Spleen (tissue), 11 donors: ENCODE data around the gene ZFYVE19. TPM values are rescaled to one million over a fixed set of nuclear protein-coding genes. Genes with fewer than 3 reads are reported as not detected.

Experiments used
- DNase-seq: peaks from one replicate; pipeline ENCODE4 v3.0.0-alpha.2; 2020
- H3K27ac ChIP-seq, 8 donors: fragments of 200-600 bp; sonication (generic) in 7 of 8; 1 replicate in 4 of 8; 2 replicates in 4 of 8; pipeline versions ENCODE4 v1.5.0 to v1.8.0; 2016 to 2021; ENCODE audit warnings: inconsistent platforms in 4 of 8, mild to moderate bottlenecking in 4 of 8, moderate library complexity in 1 of 8
- H3K27me3 ChIP-seq, 7 donors: fragments of 200-600 bp; sonication (generic) in 6 of 7; replicated peaks in 1 of 7; 1 replicate in 4 of 7; 2 replicates in 3 of 7; pipeline versions ENCODE4 v1.5.0 to v1.8.0; 2016 to 2021; ENCODE audit warnings: inconsistent platforms in 3 of 7, mild to moderate bottlenecking in 1 of 7
- H3K36me3 ChIP-seq, 6 donors: fragments of 200-600 bp; sonication (generic) in 5 of 6; 1 replicate in 4 of 6; 2 replicates in 2 of 6; pipeline versions ENCODE4 v1.5.0 to v1.8.0; 2016 to 2021; ENCODE audit warnings: inconsistent platforms in 2 of 6
- H3K4me1 ChIP-seq, 6 donors: fragments of 200-600 bp; sonication (generic) in 5 of 6; 1 replicate in 3 of 6; 2 replicates in 3 of 6; pipeline versions ENCODE4 v1.5.0 to v1.8.0; 2016 to 2021; ENCODE audit warnings: inconsistent platforms in 3 of 6
- H3K4me3 ChIP-seq, 8 donors: fragments of 200-600 bp; sonication (generic) in 7 of 8; 1 replicate in 4 of 8; 2 replicates in 4 of 8; pipeline versions ENCODE4 v1.5.0 to v1.8.0; 2016 to 2021; ENCODE audit warnings: inconsistent platforms in 4 of 8, mild to moderate bottlenecking in 4 of 8, moderate library complexity in 2 of 8
- H3K9me3 ChIP-seq, 8 donors: fragments of 200-600 bp; sonication (generic) in 7 of 8; 1 replicate in 4 of 8; 2 replicates in 4 of 8; pipeline versions ENCODE4 v1.5.0 to v1.8.0; 2016 to 2021; ENCODE audit warnings: inconsistent platforms in 4 of 8
- POLR2A ChIP-seq, 3 donors: fragments of 450-650 bp; IDR thresholded peaks; one replicate each; pipeline ENCODE4 v1.5.1; 2017; ENCODE audit warnings: antibody characterized with exemption in 3 of 3, mild to moderate bottlenecking in 1 of 3
- POLR2AphosphoS5 ChIP-seq, 3 donors: sonication (generic); formaldehyde crosslinking; IDR thresholded peaks; one replicate each; pipeline ENCODE4 v1.5.1; 2017; ENCODE audit warnings: antibody characterized with exemption in 3 of 3
- WGBS, 5 donors: extraction: QIAGEN DNeasy Blood & Tissue Kit in 3 of 5; methylation state at CpG; one replicate each; pipeline versions ENCODE4 v1.1.5 to v1.1.7; 2013 to 2018; 5-methylcytosine and 5-hydroxymethylcytosine counted together
- intact Hi-C: fragments of 100-400 bp; cut with DNase I; formaldehyde crosslinking; loops from one replicate; pipeline ENCODE4 v1.15.0; 2023; ENCODE audit warnings: low total_unique reads
- polyA plus RNA-seq, 3 donors: library from polyadenylated mRNA; stranded (reverse); fragments of 200-250 nt; gene quantifications; one replicate each; pipeline ENCODE4 v1.2.1, GENCODE V29; 2013
- total RNA-seq, 7 donors: library from RNA; depleted of rRNA in 3 of 7; stranded (reverse); fragments of >200 nt in 3 of 7; fragmentation: NEBNext Ultra II Directional in 4 of 7; extraction: Animal tissue kit (Norgen Biotek cat#: 25700) in 4 of 7; gene quantifications; one replicate each; pipeline versions ENCODE4 v1.1.0 to v1.2.1, GENCODE V29; 2016 to 2021
- TF ChIP-seq, protein P1 (sequence below), 11 experiments: fragments of 200-600 bp in 7 of 11; fragments of 450-650 bp in 4 of 11; sonication (generic) in 4 of 11; IDR thresholded peaks in 8 of 11; conservative IDR thresholded peaks in 3 of 11; 1 replicate in 7 of 11; 2 replicates in 4 of 11; pipeline versions ENCODE4 v1.4.0 to v1.8.0; 2016 to 2021; ENCODE audit warnings: antibody characterized with exemption in 11 of 11, inconsistent platforms in 4 of 11, mild to moderate bottlenecking in 1 of 11
- donor health status: healthy with polysubstance abuse.
- donor health status: DM: no; HTN: no; CAD: no; lungs with moderate emphysema.
- donor health status: DM: no; HTN: no; CAD: no.
- donor health status: Bipolar disorder and iron deficiency.
- donor health status: healthy.
- donor health status: DM: no; HTN: no; CAD: no.
- donor health status: DM: yes; HTN: yes; CAD: no.

The ZFYVE19 gene
- total and polyA plus RNA-seq, 10 donors = 16.1 to 31.7 (median 22.3) TPM

DNA sequence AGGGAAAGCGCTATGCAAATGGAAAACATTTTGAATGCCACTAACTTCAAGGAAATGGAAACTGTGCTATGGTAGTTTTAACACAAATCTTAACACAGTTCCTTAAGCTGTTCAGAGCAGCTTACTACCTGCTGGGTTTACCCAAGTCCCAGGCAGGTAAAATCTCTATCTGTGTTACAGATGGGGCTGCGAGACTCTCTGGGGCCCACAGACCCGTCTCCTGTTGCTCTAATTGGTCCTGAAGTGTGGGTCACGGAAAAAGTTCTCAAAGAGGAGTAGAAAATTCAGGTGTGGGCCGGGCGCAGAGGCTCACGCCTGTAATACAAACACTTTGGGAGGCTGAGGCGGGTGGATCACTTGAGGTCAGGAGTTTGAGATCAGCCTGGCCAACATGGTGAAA, 16.9 kb upstream of the ZFYVE19 start:
- H3K27ac ChIP-seq = no peak overlapping the region
- WGBS, 5 donors = 94 to 98% (median 97%) methylated on average over 8 of the region's 8 CpGs
- H3K4me3 ChIP-seq = no peak overlapping the region
- peaks cover 0 to 69% (median 27%) of the 10 kb centered on the region in 6 donors for H3K4me1 ChIP-seq
- TF ChIP-seq, protein P1, sequence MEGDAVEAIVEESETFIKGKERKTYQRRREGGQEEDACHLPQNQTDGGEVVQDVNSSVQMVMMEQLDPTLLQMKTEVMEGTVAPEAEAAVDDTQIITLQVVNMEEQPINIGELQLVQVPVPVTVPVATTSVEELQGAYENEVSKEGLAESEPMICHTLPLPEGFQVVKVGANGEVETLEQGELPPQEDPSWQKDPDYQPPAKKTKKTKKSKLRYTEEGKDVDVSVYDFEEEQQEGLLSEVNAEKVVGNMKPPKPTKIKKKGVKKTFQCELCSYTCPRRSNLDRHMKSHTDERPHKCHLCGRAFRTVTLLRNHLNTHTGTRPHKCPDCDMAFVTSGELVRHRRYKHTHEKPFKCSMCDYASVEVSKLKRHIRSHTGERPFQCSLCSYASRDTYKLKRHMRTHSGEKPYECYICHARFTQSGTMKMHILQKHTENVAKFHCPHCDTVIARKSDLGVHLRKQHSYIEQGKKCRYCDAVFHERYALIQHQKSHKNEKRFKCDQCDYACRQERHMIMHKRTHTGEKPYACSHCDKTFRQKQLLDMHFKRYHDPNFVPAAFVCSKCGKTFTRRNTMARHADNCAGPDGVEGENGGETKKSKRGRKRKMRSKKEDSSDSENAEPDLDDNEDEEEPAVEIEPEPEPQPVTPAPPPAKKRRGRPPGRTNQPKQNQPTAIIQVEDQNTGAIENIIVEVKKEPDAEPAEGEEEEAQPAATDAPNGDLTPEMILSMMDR (IDR thresholded peaks at IDR 0.05 in 8 of 11, conservative IDR thresholded peaks at IDR 0.05 in 3 of 11) = no peak
- no peak for TF ChIP-seq POLR2A (IDR thresholded peaks at IDR 0.05)
- no peak for TF ChIP-seq POLR2AphosphoS5 (IDR thresholded peaks at IDR 0.05)
- intact Hi-C loops = no loop called here
- no peaks in the 10 kb centered on the region for H3K27me3 ChIP-seq
- no peak for DNase-seq
- H3K9me3 ChIP-seq = no peaks in the 10 kb centered on the region
- H3K36me3 ChIP-seq = peaks cover 0 to 30% (median 7%) of the 10 kb centered on the region in 6 donors

DNA sequence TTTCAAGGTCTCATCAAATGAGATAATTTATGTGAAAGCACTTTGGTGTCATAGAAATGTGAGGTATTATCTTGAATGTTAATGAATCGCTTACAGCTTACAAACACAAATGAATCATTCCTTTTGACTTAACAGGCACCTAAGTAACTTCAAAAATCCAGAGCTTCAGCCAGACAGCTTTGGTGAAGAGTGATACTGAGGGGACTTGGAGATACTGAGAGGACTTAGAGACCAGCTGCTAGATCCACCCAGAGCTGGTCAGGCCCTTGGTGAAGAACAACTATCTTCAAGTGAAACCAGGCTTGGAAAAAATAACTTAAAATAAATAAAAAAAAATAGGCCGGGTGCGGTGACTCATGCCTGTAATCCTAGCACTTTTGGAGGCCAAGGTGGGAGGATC, 16.2 kb upstream of the ZFYVE19 start:
- H3K4me1 ChIP-seq = peaks cover 0 to 70% (median 34%) of the 10 kb centered on the region in 6 donors
- TF ChIP-seq, protein P1 (IDR thresholded peaks at IDR 0.05 in 8 of 11, conservative IDR thresholded peaks at IDR 0.05 in 3 of 11) = no peak
- no peak for TF ChIP-seq POLR2AphosphoS5 (IDR thresholded peaks at IDR 0.05)
- TF ChIP-seq POLR2A (IDR thresholded peaks at IDR 0.05) = no peak
- no peaks in the 10 kb centered on the region for H3K9me3 ChIP-seq
- no peaks in the 10 kb centered on the region for H3K27me3 ChIP-seq
- intact Hi-C loops = no loop called here
- 83 to 93% (median 88%) methylated on average over 3 of the region's 3 CpGs for WGBS, 5 donors
- DNase-seq = no peak
- no peak overlapping the region for H3K4me3 ChIP-seq
- H3K27ac ChIP-seq = no peak overlapping the region
- H3K36me3 ChIP-seq = peaks cover 0 to 30% (median 7%) of the 10 kb centered on the region in 6 donors

DNA sequence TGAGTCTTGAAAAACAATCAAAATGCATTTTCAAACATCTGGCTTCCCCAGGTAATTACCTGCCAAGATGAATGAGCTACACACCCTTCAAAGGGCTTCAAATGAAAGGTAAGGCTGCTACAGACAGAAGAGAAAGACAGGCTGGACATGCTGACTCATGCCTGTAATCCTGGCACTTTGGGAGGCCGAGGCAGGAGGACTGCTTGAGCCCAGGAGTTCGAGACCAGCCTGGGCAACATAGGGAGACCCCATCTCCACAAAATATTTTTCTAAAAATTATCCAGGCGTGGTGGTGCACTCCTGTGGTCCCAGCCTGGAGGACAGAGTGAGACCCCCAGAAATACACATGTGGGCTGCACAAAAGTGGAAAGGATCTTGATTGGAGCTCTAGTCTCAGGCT, 14.5 kb upstream of the ZFYVE19 start:
- no peak for DNase-seq
- 82 to 100% (median 93%) methylated on average over 3 of the region's 3 CpGs for WGBS, 5 donors
- Histone ChIP-seq H3K36me3 (peaks cover 0 to 29% (median 7%) of the 10 kb centered on the region in 6 donors), H3K27ac (no peak overlapping the region), H3K4me3 (no peak overlapping the region), H3K27me3 (no peaks in the 10 kb centered on the region), H3K4me1 (peaks cover 0 to 71% (median 34%) of the 10 kb centered on the region in 6 donors), H3K9me3 (no peaks in the 10 kb centered on the region)
- intact Hi-C loops = no loop called here
- TF ChIP-seq POLR2A (IDR thresholded peaks at IDR 0.05) = no peak
- TF ChIP-seq POLR2AphosphoS5 (IDR thresholded peaks at IDR 0.05) = no peak
- TF ChIP-seq, protein P1 (IDR thresholded peaks at IDR 0.05 in 8 of 11, conservative IDR thresholded peaks at IDR 0.05 in 3 of 11) = no peak

DNA sequence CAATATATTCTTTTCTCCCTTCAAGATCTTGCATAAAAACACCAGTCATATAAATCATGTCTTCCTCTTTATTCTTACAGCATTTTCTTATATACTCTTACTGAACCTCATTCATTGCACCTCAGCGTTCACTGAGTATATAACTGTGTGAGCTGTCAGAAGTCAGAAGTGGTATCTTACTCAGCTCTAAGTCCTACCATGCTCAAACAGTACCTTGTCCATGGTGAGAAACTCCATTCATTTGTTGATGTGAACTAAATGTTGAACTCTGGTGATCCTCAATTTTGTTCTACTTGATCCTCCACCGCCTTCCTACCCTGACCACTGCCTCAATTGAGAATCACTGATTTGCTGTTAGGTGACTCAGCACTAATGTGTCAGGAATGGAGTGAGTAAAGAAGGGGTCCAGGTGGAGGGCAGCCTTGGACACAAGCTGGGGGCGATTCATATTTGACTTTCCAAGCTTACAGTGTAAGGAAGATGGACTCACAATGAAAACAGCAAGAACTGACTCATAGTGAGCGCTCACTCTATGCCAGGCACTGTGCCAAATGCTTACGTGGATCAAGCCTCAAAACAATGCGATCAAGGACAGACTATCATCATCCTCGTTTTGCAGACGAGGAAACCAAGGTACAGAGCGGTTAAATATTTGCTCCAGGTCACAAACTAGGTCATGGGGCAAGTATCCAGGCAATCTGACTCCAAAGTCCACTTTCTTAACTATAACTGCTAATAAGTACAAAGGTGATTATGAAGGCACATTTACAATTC, 13.5 kb upstream of the ZFYVE19 start:
- DNase-seq = no peak
- TF ChIP-seq POLR2AphosphoS5 (IDR thresholded peaks at IDR 0.05) (no peak), POLR2A (IDR thresholded peaks at IDR 0.05) (no peak)
- TF ChIP-seq, protein P1 (IDR thresholded peaks at IDR 0.05 in 8 of 11, conservative IDR thresholded peaks at IDR 0.05 in 3 of 11) = no peak
- Histone ChIP-seq H3K4me1 (peaks cover 0 to 60% (median 26%) of the 10 kb centered on the region in 6 donors), H3K4me3 (no peak overlapping the region), H3K9me3 (no peaks in the 10 kb centered on the region), H3K27ac (no peak overlapping the region), H3K27me3 (no peaks in the 10 kb centered on the region), H3K36me3 (peaks cover 0 to 35% (median 10%) of the 10 kb centered on the region in 6 donors)
- 67 to 83% (median 75%) methylated on average over 9 of the region's 9 CpGs for WGBS, 5 donors
- intact Hi-C loops = no loop called here
